GM23338 (cell line): Measurements from ENCODE around the gene PRDM5. TPM values are rescaled to one million over a fixed set of nuclear protein-coding genes. Genes with fewer than 3 reads are reported as not detected.
A peak's percentile ranks its signal among the peaks of the same experiment; 100 is the strongest.

Experiments used
- ATAC-seq: fragments of 200-7000 bp; cut with Tn5 transposase; 3 replicates; pipeline ENCODE4 v1.9.1; 2020
- DNase-seq: peaks from one replicate; pipeline ENCODE4 v3.0.0-alpha.2; 2015; ENCODE audit warnings: low spot score
- H2AFZ ChIP-seq: fragments of 200-600 bp; sonication (generic); 2 replicates; pipeline ENCODE4 v1.8.0; 2016; ENCODE audit warnings: antibody characterized with exemption, mild to moderate bottlenecking, moderate library complexity
- H3F3A ChIP-seq: fragments of 200-600 bp; sonication (generic); replicated peaks from 2 replicates; pipeline ENCODE4 v1.8.0; 2017; ENCODE audit warnings: antibody characterized with exemption, mixed run types, low read depth
- H3K27ac ChIP-seq: fragments of 200-600 bp; sonication (generic); 2 replicates; pipeline ENCODE4 v1.6.1; 2016; ENCODE audit warnings: low read depth
- H3K27me3 ChIP-seq: fragments of 200-600 bp; sonication (generic); 2 replicates; pipeline ENCODE4 v1.8.0; 2016; ENCODE audit warnings: mild to moderate bottlenecking, mixed run types, moderate library complexity; ENCODE audit not compliant: insufficient read depth
- H3K36me3 ChIP-seq: fragments of 200-600 bp; sonication (generic); 2 replicates; pipeline ENCODE4 v1.8.0; 2016; ENCODE audit warnings: mild to moderate bottlenecking; ENCODE audit not compliant: insufficient read depth
- H3K4me1 ChIP-seq: fragments of 200-600 bp; sonication (generic); 2 replicates; pipeline ENCODE4 v1.8.0; 2016; ENCODE audit warnings: mild to moderate bottlenecking, moderate library complexity; ENCODE audit not compliant: insufficient read depth
- H3K4me2 ChIP-seq: fragments of 200-600 bp; sonication (generic); 2 replicates; pipeline ENCODE4 v1.7.1; 2017; ENCODE audit warnings: mixed run types
- H3K4me3 ChIP-seq: fragments of 200-600 bp; sonication (generic); 2 replicates; pipeline ENCODE4 v1.6.1; 2016; ENCODE audit warnings: mixed run types
- H3K79me2 ChIP-seq: fragments of 200-600 bp; sonication (generic); replicated peaks from 2 replicates; pipeline ENCODE4 v1.8.0; 2017; ENCODE audit warnings: mild to moderate bottlenecking; ENCODE audit not compliant: insufficient read depth
- H3K9me2 ChIP-seq: fragments of 200-600 bp; sonication (generic); 2 replicates; pipeline ENCODE4 v1.8.0; 2017; ENCODE audit not compliant: insufficient read depth
- H4K20me1 ChIP-seq: fragments of 200-600 bp; sonication (generic); replicated peaks from 2 replicates; pipeline ENCODE4 v1.8.0; 2017; ENCODE audit warnings: mild to moderate bottlenecking; ENCODE audit not compliant: insufficient read depth
- H3K27ac Mint-ChIP-seq: 2 replicates; pipeline ENCODE4 v1.8.0; 2020; ENCODE audit warnings: inconsistent platforms, mild to moderate bottlenecking, moderate library complexity, mixed read lengths
- H3K27me3 Mint-ChIP-seq: 3 replicates; pipeline ENCODE4 v1.8.0; 2022; ENCODE audit warnings: low read depth, mild to moderate bottlenecking, moderate library complexity, mixed read lengths, inconsistent platforms; ENCODE audit not compliant: insufficient read depth, poor library complexity
- H3K36me3 Mint-ChIP-seq: 3 replicates; pipeline ENCODE4 v1.8.0; 2021; ENCODE audit warnings: low read depth, mild to moderate bottlenecking, inconsistent platforms, moderate library complexity, mixed read lengths
- H3K4me1 Mint-ChIP-seq: 3 replicates; pipeline ENCODE4 v1.8.0; 2020; ENCODE audit warnings: mild to moderate bottlenecking, inconsistent platforms, mixed read lengths
- H3K4me3 Mint-ChIP-seq: 3 replicates; pipeline ENCODE4 v1.8.0; 2021; ENCODE audit warnings: moderate library complexity, mild to moderate bottlenecking, inconsistent platforms, mixed read lengths
- H3K9me3 Mint-ChIP-seq: 3 replicates; pipeline ENCODE4 v1.8.0; 2020; ENCODE audit warnings: moderate library complexity, mild to moderate bottlenecking, inconsistent platforms, mixed read lengths
- CREB1 ChIP-seq: fragments of 250-450 bp; sonication (Bioruptor Pico); IDR thresholded peaks from 2 replicates; pipeline ENCODE4 v1.5.0; 2020; ENCODE audit warnings: low read depth, mild to moderate bottlenecking, moderate library complexity
- CTCF ChIP-seq, 2 experiments: fragments of 200-600 bp in 1 of 2; sonication (generic) in 1 of 2; conservative IDR thresholded peaks; 2 replicates each; pipeline versions ENCODE4 v1.5.1 to v1.6.1; 2016 to 2017; ENCODE audit warnings: antibody characterized with exemption in 2 of 2, low read depth in 2 of 2, mild to moderate bottlenecking in 2 of 2, moderate library complexity in 1 of 2
- EZH2 ChIP-seq: fragments of 200-600 bp; sonication (generic); IDR thresholded peaks from one replicate; pipeline ENCODE4 v1.8.0; 2017; ENCODE audit warnings: antibody characterized with exemption, mild to moderate bottlenecking, low read depth; ENCODE audit not compliant: unreplicated experiment
- EZH2phosphoT487 ChIP-seq: fragments of 200-600 bp; sonication (generic); IDR thresholded peaks from one replicate; pipeline ENCODE4 v1.8.1; 2018; ENCODE audit warnings: antibody characterized with exemption; ENCODE audit not compliant: unreplicated experiment
- NANOG ChIP-seq: IDR thresholded peaks from 2 replicates; pipeline ENCODE4 v1.6.1; 2016; ENCODE audit warnings: antibody characterized with exemption, borderline replicate concordance
- POLR2AphosphoS5 ChIP-seq: IDR thresholded peaks from 2 replicates; pipeline ENCODE4 v1.6.1; 2016; ENCODE audit warnings: antibody characterized with exemption, low read depth
- STAT1 ChIP-seq: IDR thresholded peaks from one replicate; pipeline ENCODE4 v1.6.1; 2016; ENCODE audit warnings: antibody characterized with exemption; ENCODE audit not compliant: unreplicated experiment
- ZNF114 ChIP-seq: fragments of 250-450 bp; sonication (Bioruptor Pico); IDR thresholded peaks from 2 replicates; pipeline ENCODE4 v1.5.0; 2020; ENCODE audit warnings: mild to moderate bottlenecking, moderate library complexity
- ZNF331 ChIP-seq: fragments of 250-450 bp; sonication (Bioruptor Pico); IDR thresholded peaks from 2 replicates; pipeline ENCODE4 v1.5.0; 2020; ENCODE audit warnings: low read depth, mild to moderate bottlenecking, moderate library complexity
- ZNF462 ChIP-seq: fragments of 250-450 bp; sonication (Bioruptor Pico); IDR thresholded peaks from 2 replicates; pipeline ENCODE4 v1.5.0; 2020; ENCODE audit warnings: mild to moderate bottlenecking, moderate library complexity
- polyA plus RNA-seq: library from polyadenylated mRNA; unstranded; fragments of >200 nt; fragmentation: Nextera tagmentation; extraction: Ambion mirVana; gene quantifications from 2 replicates; pipeline ENCODE4 v1.2.1, GENCODE V29; 2016
- total RNA-seq: library from RNA; depleted of rRNA; stranded (reverse); fragments of >200 nt; shearing (Covaris generic); gene quantifications from 2 replicates; pipeline ENCODE4 v1.2.3, GENCODE V29; 2014
- TF ChIP-seq, protein P1 (sequence below): IDR thresholded peaks from one replicate; pipeline ENCODE4 v1.6.1; 2018; ENCODE audit warnings: antibody characterized with exemption; ENCODE audit not compliant: unreplicated experiment

Gene PRDM5
- total and polyA plus RNA-seq, 2 experiments from 2014 or later, result 11.2 to 40.4 TPM

GRCh38 chr4:120940547-120940946 is 18.0 kb upstream of the PRDM5 start (continued):
- TF ChIP-seq CTCF (conservative IDR thresholded peaks at IDR 0.05; ENCODE audit: low read depth in 2 of 2), result peak in 1 of 2 experiments; percentile 55; a peak in 2 of 4 replicates
- TF ChIP-seq NANOG, result no peak
- no peak for TF ChIP-seq CREB1 (CRISPR knock-in tag)

- no peaks in the 10 kb centered on the region for H3K27me3 Mint-ChIP-seq
- no peaks in the 10 kb centered on the region for H3K27me3 ChIP-seq
- no peak for TF ChIP-seq CTCF (conservative IDR thresholded peaks at IDR 0.05; ENCODE audit: low read depth in 2 of 2)
- no peak for TF ChIP-seq EZH2
- TF ChIP-seq EZH2phosphoT487, result no peak
- no peak for TF ChIP-seq NANOG
- no peak for TF ChIP-seq STAT1
- TF ChIP-seq, protein P1, sequence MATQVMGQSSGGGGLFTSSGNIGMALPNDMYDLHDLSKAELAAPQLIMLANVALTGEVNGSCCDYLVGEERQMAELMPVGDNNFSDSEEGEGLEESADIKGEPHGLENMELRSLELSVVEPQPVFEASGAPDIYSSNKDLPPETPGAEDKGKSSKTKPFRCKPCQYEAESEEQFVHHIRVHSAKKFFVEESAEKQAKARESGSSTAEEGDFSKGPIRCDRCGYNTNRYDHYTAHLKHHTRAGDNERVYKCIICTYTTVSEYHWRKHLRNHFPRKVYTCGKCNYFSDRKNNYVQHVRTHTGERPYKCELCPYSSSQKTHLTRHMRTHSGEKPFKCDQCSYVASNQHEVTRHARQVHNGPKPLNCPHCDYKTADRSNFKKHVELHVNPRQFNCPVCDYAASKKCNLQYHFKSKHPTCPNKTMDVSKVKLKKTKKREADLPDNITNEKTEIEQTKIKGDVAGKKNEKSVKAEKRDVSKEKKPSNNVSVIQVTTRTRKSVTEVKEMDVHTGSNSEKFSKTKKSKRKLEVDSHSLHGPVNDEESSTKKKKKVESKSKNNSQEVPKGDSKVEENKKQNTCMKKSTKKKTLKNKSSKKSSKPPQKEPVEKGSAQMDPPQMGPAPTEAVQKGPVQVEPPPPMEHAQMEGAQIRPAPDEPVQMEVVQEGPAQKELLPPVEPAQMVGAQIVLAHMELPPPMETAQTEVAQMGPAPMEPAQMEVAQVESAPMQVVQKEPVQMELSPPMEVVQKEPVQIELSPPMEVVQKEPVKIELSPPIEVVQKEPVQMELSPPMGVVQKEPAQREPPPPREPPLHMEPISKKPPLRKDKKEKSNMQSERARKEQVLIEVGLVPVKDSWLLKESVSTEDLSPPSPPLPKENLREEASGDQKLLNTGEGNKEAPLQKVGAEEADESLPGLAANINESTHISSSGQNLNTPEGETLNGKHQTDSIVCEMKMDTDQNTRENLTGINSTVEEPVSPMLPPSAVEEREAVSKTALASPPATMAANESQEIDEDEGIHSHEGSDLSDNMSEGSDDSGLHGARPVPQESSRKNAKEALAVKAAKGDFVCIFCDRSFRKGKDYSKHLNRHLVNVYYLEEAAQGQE, result no peak
- TF ChIP-seq ZNF331 (CRISPR knock-in tag), result no peak
- TF ChIP-seq ZNF114 (CRISPR knock-in tag), result no peak
- no peak for TF ChIP-seq CREB1 (CRISPR knock-in tag)
- no peak for TF ChIP-seq ZNF462 (CRISPR knock-in tag)
- no peak for TF ChIP-seq POLR2AphosphoS5
These were observed 17.2 kb upstream of the PRDM5 start for GRCh38 chr4:120939693-120940092.

More at GRCh38 chr4:120939693-120940092, 17.2 kb upstream of the PRDM5 start:
- Mint-ChIP-seq H3K4me3 (no peak overlapping the region), H3K27ac (no peak overlapping the region), H3K9me3 (no peaks in the 10 kb centered on the region), H3K4me1 (no peaks in the 10 kb centered on the region; the same call in 2 of the 3 replicates), H3K36me3 (no peaks in the 10 kb centered on the region)
- H4K20me1 ChIP-seq, result no peaks in the 10 kb centered on the region
- H3K79me2 ChIP-seq, result no peaks in the 10 kb centered on the region
- H3K4me2 ChIP-seq, result no peak overlapping the region
- H2AFZ ChIP-seq, result no peak overlapping the region
- H3K4me3 ChIP-seq, result no peak overlapping the region
- H3K27ac ChIP-seq, result no peak overlapping the region
- DNase-seq (no peak), ATAC-seq (no peak)
- H3K9me2 ChIP-seq, result peaks cover under 1% of the 10 kb centered on the region; the same call in 1 of the 2 replicates
- no peaks in the 10 kb centered on the region for H3K36me3 ChIP-seq
- no peaks in the 10 kb centered on the region for H3K4me1 ChIP-seq
- no peaks in the 10 kb centered on the region for H3F3A ChIP-seq
